ENCODE measurements around the gene KCNAB1.
"Not testable (repeated sequence)": the region's sequence is repeated elsewhere in the genome, so short reads cannot be mapped to it uniquely, and the experiment has no call there.

KCNAB1 gene

GRCh38 chr3:156271508-156271907 is 151.1 kb downstream of the KCNAB1 start:
- DNase-seq (ENCODE audit: low read depth in 2 of 2) = no peak

- DNase-seq (ENCODE audit: low read depth in 2 of 2) = no peak
These were observed 151.8 kb downstream of the KCNAB1 start for GRCh38 chr3:156271995-156272719.

- no peak for DNase-seq (ENCODE audit: low read depth in 2 of 2)
These were observed 152.8 kb downstream of the KCNAB1 start for GRCh38 chr3:156273111-156273694.

GRCh38 chr3:156274791-156275190 is 154.4 kb downstream of the KCNAB1 start:
- DNase-seq (ENCODE audit: low read depth in 2 of 2) = no peak

- not testable (repeated sequence) for DNase-seq (ENCODE audit: low read depth in 2 of 2)
These were observed 164.3 kb downstream of the KCNAB1 start for GRCh38 chr3:156284637-156285036.

- no peak for DNase-seq (ENCODE audit: low read depth in 2 of 2)
These were observed 165.2 kb downstream of the KCNAB1 start for GRCh38 chr3:156285626-156286025.

- DNase-seq (ENCODE audit: low read depth in 2 of 2) = no peak
These were observed 170.5 kb downstream of the KCNAB1 start for GRCh38 chr3:156290924-156291271.

- DNase-seq (ENCODE audit: low read depth in 2 of 2) = no peak
These were observed 171.1 kb downstream of the KCNAB1 start for GRCh38 chr3:156291272-156292123.

GRCh38 chr3:156293566-156293965 is 173.2 kb downstream of the KCNAB1 start:
- no peak for DNase-seq (ENCODE audit: low read depth in 2 of 2)

GRCh38 chr3:156297582-156297981 is 177.2 kb downstream of the KCNAB1 start:
- no peak for DNase-seq (ENCODE audit: low read depth in 2 of 2)

- no peak for DNase-seq (ENCODE audit: low read depth in 2 of 2)
These were observed 177.6 kb downstream of the KCNAB1 start for GRCh38 chr3:156298014-156298413.

- DNase-seq (ENCODE audit: low read depth in 2 of 2) = no peak
These were observed 178.6 kb downstream of the KCNAB1 start for GRCh38 chr3:156298938-156299337.

GRCh38 chr3:156299569-156299968 is 179.2 kb downstream of the KCNAB1 start:
- DNase-seq (ENCODE audit: low read depth in 2 of 2) = no peak

- no peak for DNase-seq (ENCODE audit: low read depth in 2 of 2)
These were observed 180.0 kb downstream of the KCNAB1 start for GRCh38 chr3:156300371-156300770.

- no peak for DNase-seq (ENCODE audit: low read depth in 2 of 2)
These were observed 180.8 kb downstream of the KCNAB1 start for GRCh38 chr3:156300929-156301840.

- no peak for DNase-seq (ENCODE audit: low read depth in 2 of 2)
These were observed 182.8 kb downstream of the KCNAB1 start for GRCh38 chr3:156303001-156303707.

GRCh38 chr3:156304406-156304805 is 184.0 kb downstream of the KCNAB1 start:
- DNase-seq (ENCODE audit: low read depth in 2 of 2) = no peak

- no peak for DNase-seq (ENCODE audit: low read depth in 2 of 2)
These were observed 185.3 kb downstream of the KCNAB1 start for GRCh38 chr3:156305672-156306071.

GRCh38 chr3:156307704-156308103 is 187.3 kb downstream of the KCNAB1 start:
- DNase-seq (ENCODE audit: low read depth in 2 of 2) = no peak

- DNase-seq (ENCODE audit: low read depth in 2 of 2) = no peak
These were observed 191.1 kb downstream of the KCNAB1 start for GRCh38 chr3:156311431-156311830.

GRCh38 chr3:156311930-156312329 is 191.6 kb downstream of the KCNAB1 start:
- DNase-seq (ENCODE audit: low read depth in 2 of 2) = no peak
